Stimulated activated CD4-positive, alpha-beta T cell treated with anti-CD3 and anti-CD28 coated beads, Interleukin-2, amount 100 ng/mL, for 4 hours (primary cell): Measurements from ENCODE around the gene BEX3.

Experiments used
- DNase-seq: peaks from one replicate; pipeline ENCODE4 v3.0.0-alpha.2; 2020; ENCODE audit warnings: low read depth

The BEX3 gene

DNA sequence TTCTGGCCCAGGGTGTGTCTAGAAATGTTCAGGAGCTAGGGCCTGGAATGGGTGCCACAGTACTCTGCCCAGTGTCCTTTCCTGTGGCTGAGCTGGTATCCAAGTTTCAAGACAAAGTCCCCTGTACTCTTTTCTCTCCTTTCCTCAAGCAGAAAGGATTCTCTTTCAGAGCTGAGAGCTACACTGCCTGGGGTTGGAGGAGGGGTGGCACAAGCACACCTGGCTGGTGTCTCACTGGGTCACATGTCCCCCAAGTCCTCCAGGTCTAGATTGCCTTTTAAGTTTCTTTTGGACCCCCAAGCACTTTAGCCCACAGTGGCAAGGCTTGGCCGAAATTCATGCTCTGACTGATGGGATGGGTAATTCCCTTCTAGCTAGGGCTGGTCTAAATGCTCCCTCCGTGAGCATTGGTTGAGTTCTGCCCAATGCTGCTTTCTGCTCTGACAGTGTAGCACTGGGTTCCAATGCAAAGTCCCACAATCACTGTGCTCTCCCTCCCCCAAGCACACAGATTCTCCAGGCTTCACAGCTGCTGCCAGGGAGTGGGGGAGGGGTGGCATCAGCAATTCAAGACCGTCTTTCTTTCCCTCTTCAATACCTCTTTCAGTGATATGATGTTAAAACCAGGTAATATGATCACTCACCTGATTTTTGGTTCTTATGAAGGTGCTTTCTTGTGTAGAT is 47.8 kb downstream of the BEX3 start:
- DNase-seq, result no peak
